GM21423 (cell line): ENCODE results near the gene PROX1.
A peak's percentile ranks its signal among the peaks of the same experiment; 100 is the strongest.

Experiments
- ATAC-seq: cut with Tn5 transposase; IDR thresholded peaks from one replicate; pipeline ENCODE4 v1.9.1; 2021; ENCODE audit warnings: mild to moderate bottlenecking, moderate library complexity; ENCODE audit not compliant: unreplicated experiment

The PROX1 gene, protein sequence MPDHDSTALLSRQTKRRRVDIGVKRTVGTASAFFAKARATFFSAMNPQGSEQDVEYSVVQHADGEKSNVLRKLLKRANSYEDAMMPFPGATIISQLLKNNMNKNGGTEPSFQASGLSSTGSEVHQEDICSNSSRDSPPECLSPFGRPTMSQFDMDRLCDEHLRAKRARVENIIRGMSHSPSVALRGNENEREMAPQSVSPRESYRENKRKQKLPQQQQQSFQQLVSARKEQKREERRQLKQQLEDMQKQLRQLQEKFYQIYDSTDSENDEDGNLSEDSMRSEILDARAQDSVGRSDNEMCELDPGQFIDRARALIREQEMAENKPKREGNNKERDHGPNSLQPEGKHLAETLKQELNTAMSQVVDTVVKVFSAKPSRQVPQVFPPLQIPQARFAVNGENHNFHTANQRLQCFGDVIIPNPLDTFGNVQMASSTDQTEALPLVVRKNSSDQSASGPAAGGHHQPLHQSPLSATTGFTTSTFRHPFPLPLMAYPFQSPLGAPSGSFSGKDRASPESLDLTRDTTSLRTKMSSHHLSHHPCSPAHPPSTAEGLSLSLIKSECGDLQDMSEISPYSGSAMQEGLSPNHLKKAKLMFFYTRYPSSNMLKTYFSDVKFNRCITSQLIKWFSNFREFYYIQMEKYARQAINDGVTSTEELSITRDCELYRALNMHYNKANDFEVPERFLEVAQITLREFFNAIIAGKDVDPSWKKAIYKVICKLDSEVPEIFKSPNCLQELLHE

DNA sequence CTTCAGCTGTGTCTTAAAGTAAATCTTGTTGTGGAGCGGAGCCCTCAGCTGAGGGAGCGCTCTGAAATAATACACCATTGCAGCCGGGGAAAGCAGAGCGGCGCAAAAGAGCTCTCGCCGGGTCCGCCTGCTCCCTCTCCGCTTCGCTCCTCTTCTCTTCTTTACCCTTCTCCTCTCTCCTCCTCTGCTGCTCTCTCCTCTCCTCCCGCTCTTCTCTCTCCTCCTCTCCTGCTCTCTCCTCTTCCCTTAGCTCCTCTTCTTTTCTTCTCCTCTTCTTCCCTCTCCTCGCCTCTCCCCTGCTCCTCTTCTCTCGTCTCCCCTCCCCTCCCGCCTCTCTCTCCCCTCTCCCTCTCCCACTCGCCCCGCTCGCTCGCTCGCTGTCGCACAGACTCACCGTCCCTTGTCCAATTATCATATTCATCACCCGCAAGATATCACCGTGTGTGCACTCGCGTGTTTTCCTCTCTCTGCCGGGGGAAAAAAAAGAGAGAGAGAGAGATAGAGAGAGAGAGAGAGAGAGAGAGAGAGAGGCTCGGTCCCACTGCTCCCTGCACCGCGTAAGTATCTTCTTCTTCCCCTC, at the start of gene PROX1:
TSS of gene PROX1 (plus strand) at position 47 of the 580 bp plus-strand sequence. CDS start 8,563 bp downstream, outside the sequence.
- peak; percentile 77 for ATAC-seq

DNA sequence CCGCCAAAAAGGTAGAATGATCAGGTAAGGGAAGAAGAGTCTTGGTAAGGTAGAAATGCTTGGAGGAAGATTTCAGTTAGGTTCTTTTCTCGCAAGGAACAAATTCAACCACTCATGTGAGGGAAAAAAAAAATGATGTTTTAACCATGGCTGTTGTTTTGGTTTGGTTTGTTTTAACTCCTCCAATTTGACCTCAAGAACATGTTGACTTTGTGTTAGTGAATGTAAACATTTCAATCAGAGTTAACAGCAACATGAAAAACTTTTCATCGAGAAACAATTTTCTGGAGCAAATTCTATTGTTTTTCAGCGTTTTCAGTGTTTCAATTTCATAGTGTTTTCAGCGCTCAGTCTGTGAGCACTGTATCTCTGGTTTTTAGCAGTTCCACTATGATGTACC, 49.0 kb upstream of the PROX1 start:
- no peak for ATAC-seq

GRCh38 chr1:213939888-213940287, 47.9 kb upstream of the PROX1 start:
- ATAC-seq, result no peak

DNA sequence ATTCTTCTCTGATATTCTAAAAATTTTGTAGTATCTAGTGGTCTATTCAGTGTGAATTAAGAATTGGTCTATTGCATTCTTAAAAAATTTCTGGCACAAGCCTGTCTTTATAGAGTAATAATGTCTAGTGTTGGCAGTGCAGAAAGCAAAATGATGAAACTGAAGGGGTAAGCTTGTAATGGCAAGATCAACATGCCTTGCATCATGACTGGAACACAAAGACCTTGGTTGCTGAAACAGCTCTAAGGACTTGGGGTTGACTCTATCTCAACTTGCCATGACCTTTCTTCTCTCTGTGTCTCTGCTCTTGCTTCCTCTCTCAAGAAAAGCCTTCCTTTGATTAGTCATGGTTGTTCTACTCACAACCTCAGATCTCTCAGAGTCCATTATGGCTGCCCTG, 46.8 kb upstream of the PROX1 start:
- no peak for ATAC-seq

DNA sequence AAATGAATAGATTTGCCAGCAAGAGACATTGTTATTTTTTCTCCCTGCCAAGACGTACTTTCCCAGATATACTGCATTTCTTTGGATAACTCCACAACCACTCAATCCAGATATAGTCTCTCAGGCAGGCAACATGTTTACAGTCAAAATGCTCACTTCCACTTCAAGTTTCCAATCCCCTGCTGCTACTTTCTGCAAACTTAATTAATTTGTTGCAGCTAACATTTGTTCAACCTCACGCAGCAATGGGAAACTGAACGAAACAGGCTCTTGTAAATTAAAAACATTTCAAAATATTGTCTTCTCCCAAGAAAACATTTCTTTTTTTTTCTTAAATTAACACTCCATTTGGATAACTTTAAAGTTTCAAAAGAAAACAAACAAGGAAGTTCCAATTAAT, 45.7 kb upstream of the PROX1 start:
- ATAC-seq, result no peak

DNA sequence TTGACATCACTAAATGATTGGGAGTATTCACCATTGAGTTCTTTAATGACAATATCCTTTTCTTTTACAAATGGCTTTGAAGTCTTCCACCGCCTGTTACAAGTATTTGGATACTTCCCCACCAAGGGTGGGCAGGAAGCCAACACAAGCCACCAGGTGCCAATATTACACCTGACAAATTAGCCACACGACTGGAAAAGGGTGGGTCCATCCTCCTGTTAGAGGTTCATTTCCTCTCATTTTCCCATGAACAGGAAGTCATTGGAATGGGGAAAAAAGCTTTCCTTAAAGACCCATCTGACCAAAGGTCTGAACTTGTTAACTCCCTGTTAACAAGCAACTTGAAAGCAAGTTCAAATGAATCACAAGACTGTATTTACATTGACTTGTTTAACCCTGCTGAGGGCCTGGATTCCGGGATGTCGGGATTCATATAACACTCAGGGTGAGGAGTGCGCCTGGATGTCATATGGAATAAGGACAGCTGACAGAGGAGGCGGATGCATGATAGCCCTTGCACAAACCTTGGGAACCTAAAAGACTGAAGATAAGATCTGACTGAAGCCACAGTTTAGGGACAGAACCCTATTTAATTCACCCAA, 40.5 kb upstream of the PROX1 start:
- ATAC-seq, result no peak

DNA sequence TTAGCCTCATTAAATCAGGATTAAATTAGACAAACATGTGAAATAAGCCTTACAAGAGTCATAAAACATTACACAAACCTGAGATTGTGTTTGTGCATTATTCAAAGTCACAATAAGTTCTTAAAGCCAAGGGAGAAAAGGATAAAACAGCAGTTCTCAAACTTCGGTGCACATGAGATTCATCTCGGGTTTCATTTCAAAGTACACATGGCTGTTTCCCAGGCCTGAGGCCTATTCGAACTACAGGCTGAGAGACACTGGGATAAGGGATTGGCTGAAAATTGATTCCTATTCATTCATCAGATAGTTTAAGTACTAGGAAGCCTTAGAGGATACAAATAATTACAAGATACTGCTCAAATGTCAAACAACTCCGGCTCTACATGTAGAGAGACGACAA, 35.9 kb upstream of the PROX1 start:
- ATAC-seq, result no peak

- ATAC-seq, result no peak
Measured at GRCh38 chr1:213953806-213954205, 34.0 kb upstream of the PROX1 start.

- ATAC-seq, result no peak
Measured at GRCh38 chr1:213956295-213956770, 31.4 kb upstream of the PROX1 start.

DNA sequence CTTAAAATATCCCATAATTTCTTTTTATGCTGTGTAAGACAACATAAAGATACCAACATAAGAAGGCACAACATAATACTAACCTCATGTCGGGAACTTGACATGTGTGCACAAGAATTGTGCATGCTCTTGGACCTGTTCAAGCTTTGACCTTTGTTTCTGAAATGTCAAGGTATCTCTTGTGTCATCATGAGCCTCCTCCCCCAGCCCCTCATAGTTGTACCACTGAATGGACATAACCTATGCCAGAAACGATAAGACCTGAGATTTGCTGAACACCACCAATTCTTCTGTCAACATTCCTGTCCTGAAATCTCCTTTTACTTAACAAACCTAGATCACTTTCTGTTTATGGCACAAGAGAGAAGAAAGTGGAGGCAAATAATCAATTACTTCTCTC, 29.4 kb upstream of the PROX1 start:
- no peak for ATAC-seq

GRCh38 chr1:213960963-213961362, 26.8 kb upstream of the PROX1 start:
- ATAC-seq, result no peak

DNA sequence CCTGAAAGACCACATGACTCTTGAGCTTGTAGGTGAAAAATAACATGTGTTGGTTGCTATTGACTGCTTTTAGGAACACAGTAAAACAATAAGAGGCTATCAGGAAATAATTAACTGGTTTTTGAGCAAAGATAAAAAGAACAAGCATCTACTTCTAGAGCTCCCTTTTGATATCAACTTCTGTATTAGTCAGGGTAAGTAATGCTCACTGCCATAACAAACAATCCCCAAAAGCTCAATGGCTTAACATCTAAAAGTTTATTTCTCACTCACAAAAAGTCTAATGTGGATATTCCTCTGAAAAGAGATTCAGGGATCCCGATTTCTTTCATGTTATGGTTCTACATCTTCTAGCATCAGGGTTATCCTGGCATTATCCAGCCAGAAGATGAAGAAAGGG, 25.3 kb upstream of the PROX1 start:
- ATAC-seq, result no peak

DNA sequence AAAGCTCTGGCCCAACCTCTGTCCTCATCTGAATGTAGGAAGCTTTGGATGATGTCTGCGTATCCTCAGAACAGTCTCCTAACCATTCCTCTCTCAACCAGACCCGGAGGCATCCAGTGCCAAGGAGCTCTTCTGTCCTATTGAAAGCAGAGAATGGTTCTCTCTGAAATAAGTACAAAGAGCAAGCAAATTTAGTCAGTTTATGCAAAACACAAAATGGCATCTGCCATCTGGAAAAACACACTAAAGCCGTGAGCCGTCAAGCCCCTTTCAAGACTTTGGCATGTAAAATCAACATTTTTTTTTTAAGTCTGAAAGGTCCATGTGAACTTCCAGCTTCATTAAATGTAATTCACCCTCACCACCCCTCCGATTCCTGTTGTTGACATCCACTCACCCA, 21.7 kb upstream of the PROX1 start:
- no peak for ATAC-seq

DNA sequence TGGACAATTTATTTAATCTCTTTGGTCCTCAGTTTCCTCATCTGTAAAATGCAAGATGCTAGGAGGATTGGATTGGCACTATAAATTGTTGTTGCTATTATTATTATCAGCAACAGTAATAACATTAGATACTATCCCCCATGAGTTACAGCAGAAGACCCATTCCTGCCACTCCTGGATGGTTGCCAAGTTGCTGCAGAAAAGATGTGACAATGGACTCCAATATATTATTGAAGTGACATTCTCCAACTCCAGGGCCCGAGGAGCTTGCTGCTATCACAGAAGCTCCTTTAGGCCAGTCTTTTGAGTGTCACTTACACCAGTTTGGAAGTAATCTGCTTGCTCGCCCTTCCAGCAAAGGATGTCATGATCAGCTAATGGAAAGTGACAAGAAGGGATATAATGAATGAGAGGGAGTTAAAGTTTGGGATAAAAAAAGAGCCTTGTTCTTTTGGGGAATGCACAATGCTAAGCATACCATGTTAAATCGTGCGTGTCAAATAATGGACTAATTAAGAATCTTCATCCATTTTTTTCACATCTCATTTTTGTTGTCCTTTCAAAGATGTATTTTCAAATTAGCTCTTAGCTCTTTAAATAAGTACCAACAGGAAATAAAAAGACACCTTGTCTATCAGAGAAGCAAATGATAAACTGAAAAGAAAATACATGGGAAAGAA, 19.5 kb upstream of the PROX1 start:
- no peak for ATAC-seq

DNA sequence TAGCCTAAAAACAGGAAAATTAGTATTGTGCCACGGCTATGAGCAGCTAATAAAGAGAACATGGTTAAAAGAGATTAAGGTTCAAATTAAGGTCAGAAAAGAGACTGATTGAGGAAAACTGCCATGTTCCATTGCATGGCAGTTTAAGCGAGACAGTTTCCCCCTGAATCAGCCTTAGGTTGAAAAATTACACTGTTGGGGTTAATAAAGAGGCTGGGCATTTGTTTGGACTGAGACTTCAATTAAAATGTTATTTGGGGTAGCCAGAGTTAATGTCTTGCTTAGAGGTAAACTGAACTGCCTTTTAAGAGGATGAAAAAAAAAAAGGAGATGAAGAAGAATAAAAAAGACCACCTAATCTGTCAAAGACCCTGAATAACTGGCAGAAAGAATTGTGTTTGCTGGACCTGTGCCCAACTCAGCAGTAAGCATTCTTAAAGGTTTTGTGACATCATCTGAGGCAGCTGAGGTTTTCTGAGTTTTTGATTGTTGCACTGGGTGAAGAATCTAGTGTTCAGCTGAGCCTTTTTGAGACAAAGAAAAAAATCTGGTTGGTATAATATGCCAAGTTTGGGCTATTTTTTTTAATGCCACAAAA, 17.7 kb upstream of the PROX1 start:
- no peak for ATAC-seq

GRCh38 chr1:213972141-213972540, 15.6 kb upstream of the PROX1 start:
- ATAC-seq, result no peak

DNA sequence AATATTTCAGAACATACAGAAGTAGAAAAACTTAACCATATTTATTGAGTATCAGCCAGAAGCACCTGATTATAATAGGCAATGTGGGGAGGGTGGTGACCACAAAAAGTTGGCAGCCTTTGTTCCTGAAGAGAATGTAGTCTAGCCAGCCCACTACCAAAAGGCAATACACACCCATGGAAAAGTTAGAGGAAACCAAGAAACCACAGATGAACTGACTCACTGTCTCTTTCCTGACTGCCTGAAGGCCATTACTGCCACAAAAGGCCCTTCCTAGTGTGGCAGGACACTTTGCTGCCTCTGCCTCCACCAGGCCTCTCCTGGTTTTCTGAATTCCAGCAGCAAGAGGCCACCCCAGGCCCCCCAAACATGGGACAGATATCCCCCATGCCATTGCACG, 14.6 kb upstream of the PROX1 start:
- ATAC-seq, result no peak

DNA sequence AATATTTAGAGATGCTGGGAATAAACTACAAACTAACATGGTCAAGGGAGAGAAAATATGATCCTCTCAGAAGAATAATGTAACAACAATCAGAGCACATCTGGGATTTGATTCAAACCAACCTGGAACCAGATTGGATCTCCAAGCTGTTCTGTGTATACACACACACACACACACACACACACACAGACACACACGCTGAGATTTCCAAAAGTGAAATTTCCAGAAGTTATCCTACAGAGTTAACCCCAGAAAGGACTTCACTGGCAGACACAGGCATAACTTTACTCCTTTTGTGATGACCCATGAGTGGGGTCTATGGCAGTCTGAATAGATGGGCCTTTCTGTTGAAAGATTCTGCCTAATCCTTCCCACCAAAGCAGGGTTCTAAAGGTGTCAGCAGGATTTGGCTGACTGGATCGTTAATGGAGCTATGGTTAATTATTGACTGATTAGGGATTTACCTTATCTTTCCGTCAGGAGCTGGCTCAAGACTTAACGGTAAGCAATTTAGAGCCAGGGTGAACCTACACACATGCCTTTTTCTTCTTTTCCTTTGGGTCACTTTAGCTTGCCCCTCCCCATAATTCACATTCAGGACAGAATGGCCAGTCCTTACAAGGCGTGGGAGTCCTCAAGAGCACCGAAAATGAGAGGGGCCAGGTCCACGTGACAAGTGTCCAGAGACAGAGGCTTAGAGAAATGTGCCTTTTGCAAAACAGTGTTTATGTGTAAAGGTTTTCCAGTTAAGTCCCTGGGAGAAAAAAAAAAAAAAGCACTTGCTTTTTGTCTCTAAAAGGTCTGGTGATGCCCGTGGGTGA, 10.9 kb upstream of the PROX1 start:
- ATAC-seq, result no peak

GRCh38 chr1:213977486-213977842, 10.3 kb upstream of the PROX1 start:
- ATAC-seq, result no peak

DNA sequence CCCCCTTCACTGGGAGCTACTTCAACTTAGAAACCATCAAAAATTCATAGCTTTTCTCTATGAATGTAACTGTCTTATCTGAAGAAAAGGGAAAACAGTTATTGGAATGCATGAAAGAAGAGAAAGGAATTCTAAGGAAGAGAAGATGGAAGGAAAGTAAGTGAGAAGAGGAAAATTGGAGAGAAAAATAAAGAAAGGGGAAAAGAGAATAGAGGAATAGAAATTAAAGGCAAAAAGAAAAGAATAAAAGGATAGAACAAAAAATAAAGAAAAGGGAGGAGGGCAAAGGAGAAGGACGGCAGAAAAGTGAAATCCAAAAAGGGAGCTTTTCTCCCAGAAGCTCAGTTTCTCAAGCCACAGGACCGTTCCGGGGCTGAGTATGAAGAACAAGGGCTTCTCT, 9.9 kb upstream of the PROX1 start:
- no peak for ATAC-seq
